ENCODE measurements around the gene DYNLT3.

The DYNLT3 gene

DNA sequence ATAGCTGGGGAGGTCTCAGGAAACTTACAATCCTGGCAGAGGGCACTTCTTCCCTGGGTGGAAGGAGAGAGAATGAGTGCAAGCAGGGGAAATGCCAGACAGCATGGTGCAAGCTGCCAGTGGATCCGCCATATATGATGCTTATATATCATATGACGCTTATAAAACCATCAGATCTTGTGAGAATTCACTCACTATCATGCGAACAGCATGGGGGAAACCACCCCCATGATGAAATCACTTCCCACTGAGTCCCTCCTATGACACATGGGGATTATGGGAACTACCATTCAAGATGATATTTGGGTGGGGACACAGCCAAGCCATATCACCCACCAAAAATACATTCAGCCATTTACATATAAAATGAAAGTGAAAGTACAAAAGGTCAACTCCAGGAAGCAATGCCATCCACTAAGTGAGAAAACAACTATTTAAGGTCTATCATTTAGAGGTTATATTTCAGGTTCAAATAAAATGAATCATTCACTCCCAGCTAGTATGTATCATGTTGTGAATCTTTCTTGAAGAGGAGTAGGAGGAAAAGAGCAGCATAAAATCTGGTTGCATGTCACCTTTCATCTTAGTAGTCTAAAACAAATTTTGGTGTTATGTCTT, 20.3 kb upstream of the DYNLT3 start:
- TF ChIP-seq, protein P1, sequence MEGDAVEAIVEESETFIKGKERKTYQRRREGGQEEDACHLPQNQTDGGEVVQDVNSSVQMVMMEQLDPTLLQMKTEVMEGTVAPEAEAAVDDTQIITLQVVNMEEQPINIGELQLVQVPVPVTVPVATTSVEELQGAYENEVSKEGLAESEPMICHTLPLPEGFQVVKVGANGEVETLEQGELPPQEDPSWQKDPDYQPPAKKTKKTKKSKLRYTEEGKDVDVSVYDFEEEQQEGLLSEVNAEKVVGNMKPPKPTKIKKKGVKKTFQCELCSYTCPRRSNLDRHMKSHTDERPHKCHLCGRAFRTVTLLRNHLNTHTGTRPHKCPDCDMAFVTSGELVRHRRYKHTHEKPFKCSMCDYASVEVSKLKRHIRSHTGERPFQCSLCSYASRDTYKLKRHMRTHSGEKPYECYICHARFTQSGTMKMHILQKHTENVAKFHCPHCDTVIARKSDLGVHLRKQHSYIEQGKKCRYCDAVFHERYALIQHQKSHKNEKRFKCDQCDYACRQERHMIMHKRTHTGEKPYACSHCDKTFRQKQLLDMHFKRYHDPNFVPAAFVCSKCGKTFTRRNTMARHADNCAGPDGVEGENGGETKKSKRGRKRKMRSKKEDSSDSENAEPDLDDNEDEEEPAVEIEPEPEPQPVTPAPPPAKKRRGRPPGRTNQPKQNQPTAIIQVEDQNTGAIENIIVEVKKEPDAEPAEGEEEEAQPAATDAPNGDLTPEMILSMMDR (IDR thresholded peaks at IDR 0.05; ENCODE audit: control insufficient read depth, extremely low read depth, insufficient read depth): no peak
- no peak overlapping the region for H3K4me3 ChIP-seq (ENCODE audit: low read depth, low read length)
- no peak for DNase-seq (ENCODE audit: low read depth)

DNA sequence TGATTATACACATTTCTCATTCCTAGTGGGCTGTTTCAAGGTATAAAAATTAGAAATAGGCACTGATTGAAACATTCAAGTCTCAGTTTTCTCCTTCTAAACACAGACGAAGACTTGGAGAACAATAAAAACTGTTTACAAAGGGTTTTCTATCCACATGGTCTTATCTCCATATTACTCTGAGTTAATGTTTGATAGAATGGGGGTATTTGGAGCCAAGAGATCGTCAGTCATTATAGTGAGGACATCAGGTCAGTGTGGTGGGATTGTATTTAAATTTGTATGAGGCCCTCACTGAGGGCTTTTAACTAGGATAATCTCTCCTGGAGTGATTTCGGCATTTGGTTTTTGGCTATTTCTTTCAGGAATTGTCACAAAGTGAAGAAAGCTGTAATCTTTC, 16.4 kb upstream of the DYNLT3 start:
- DNase-seq (ENCODE audit: low read depth): no peak
- no peak overlapping the region for H3K4me3 ChIP-seq (ENCODE audit: low read depth, low read length)
- TF ChIP-seq, protein P1 (IDR thresholded peaks at IDR 0.05; ENCODE audit: control insufficient read depth, extremely low read depth, insufficient read depth): no peak

DNA sequence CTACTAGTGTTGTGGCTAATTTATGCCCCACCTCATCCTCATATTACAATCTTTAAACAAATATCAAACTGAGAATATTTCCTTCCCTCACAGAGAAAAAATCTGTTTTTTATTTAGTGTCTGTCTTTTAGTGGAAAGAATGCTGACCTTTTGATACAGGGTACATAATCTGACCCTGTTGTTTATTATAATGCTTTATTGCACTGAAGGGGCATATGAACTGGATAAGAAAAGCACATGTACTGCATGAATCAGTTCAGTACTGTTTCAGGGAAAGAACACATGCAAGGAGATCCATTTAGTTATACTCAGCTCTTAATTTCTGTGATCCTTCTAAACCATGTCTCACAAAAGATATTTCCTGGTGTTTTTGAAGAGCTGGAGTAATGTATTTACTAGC, 15.5 kb upstream of the DYNLT3 start:
- no peak overlapping the region for H3K4me3 ChIP-seq (ENCODE audit: low read depth, low read length)
- TF ChIP-seq, protein P1 (IDR thresholded peaks at IDR 0.05; ENCODE audit: control insufficient read depth, extremely low read depth, insufficient read depth): no peak
- no peak for DNase-seq (ENCODE audit: low read depth)

DNA sequence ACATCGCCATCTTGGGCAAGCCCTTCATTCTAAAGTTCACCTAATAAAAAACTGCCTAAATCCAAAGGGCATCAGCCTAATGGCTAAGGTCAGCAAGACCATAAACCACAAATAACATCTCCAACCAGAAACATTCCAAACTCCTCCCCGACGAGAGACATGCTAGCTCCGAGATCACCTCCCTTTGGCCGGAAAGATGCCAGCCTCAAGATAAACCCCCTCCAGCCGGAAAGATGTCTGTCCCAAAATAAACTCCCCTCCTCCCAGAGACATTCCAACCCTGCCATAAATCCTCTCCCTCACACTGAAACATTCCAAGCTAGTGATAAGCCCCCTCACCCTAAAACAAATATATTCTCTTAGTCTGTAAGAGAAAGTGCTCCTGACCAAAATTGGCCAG, 13.3 kb upstream of the DYNLT3 start:
- TF ChIP-seq, protein P1 (IDR thresholded peaks at IDR 0.05; ENCODE audit: control insufficient read depth, extremely low read depth, insufficient read depth): no peak
- H3K4me3 ChIP-seq (ENCODE audit: low read depth, low read length): no peak overlapping the region
- DNase-seq (ENCODE audit: low read depth): no peak

DNA sequence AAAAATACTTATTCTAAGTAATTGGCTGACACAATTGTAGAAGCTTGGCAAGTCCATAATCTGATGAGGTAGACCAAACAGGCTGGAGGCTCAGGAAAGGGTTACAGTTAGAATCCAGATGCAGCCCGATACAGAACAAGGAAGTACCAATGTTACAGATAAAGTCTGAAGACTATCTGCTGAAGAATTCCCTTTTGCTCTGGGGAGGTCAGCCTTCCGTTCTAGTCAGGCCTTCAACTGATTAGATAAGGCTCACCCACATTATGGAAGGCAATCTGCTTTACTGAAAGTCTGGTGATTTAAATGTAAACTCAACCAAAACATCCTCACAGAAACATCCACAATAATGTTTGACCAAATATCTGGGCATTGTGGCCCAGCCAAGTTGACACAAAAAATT, 7.4 kb upstream of the DYNLT3 start:
- TF ChIP-seq, protein P1 (IDR thresholded peaks at IDR 0.05; ENCODE audit: control insufficient read depth, extremely low read depth, insufficient read depth): no peak
- H3K4me3 ChIP-seq (ENCODE audit: low read depth, low read length): no peak overlapping the region

DNA sequence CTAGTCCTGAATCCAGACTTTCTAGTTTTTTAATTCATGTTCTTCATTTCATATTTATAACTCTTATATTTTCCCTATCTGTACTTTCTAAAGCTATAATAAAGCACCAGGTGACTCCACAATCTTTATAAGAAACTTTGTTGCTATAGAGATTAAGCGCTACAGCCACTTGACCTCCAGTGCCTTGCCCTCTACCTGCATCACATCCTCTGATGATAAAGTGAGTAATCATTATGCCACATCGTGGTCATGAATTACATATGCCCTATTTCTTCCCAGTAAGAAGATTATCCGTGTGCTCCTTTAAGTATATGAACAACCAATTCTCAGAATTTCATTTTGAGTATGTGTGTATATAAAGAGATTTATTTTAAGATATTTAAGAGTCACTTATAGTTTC, 6.8 kb upstream of the DYNLT3 start:
- H3K4me3 ChIP-seq (ENCODE audit: low read depth, low read length): no peak overlapping the region
- DNase-seq (ENCODE audit: low read depth): no peak
- TF ChIP-seq, protein P1 (IDR thresholded peaks at IDR 0.05; ENCODE audit: control insufficient read depth, extremely low read depth, insufficient read depth): no peak

More for the DNA sequence above, 7.4 kb upstream of the DYNLT3 start:
- DNase-seq (ENCODE audit: low read depth): no peak

DNA sequence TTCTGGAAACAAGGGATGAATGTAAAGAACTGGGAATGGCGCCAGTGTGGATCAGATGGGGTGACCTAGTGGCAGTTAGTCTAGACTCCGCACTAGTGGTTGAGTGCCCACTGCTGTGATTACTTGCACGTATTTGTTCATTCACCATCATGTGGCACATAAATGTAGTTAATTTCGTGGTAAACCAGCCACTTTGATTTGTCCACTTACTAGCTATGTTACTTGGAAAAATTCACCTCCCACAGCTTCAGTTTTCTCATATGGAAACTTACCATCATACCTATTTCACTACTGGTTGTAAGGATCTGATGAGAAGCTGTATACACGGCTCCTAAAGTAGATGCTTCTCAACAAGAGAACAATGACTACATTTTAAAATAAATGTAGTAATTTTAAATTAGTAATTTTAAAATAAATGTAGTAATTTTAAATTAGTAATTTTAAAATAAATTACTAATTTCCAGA, 394 bp upstream of the DYNLT3 start:
- TF ChIP-seq, protein P1 (IDR thresholded peaks at IDR 0.05; ENCODE audit: control insufficient read depth, extremely low read depth, insufficient read depth): no peak
- peak overlapping the region; percentile 66 for H3K4me3 ChIP-seq (ENCODE audit: low read depth, low read length)
- DNase-seq (ENCODE audit: low read depth): no peak

All from LNCaP clone FGC (cell line).